Lower leg skin (tissue), 4 donors: Measurements from ENCODE around the gene FNDC3A. TPM values are rescaled to one million over a fixed set of nuclear protein-coding genes. Genes with fewer than 3 reads are reported as not detected.

ENCODE experiments used
- DNase-seq, 2 donors: peaks; one replicate each; pipeline ENCODE4 v3.0.0-alpha.2; 2019; ENCODE audit warnings: low spot score in 2 of 2
- H3K4me3 ChIP-seq: fragments of 200-600 bp; sonication (generic); 2 replicates; pipeline ENCODE4 v1.5.1; 2017; ENCODE audit warnings: mild to moderate bottlenecking, low read depth; ENCODE audit not compliant: poor library complexity, severe bottlenecking
- CTCF ChIP-seq, 3 donors: fragments of 450-650 bp; IDR thresholded peaks; one replicate each; pipeline ENCODE4 v1.5.1; 2016; ENCODE audit warnings: antibody characterized with exemption in 3 of 3, mild to moderate bottlenecking in 3 of 3, moderate library complexity in 2 of 3
- POLR2A ChIP-seq, 2 donors: fragments of 450-650 bp; IDR thresholded peaks; one replicate each; pipeline ENCODE4 v1.6.1; 2016 to 2017; ENCODE audit warnings: antibody characterized with exemption in 2 of 2, mild to moderate bottlenecking in 1 of 2, moderate library complexity in 1 of 2
- WGBS, 2 donors: methylation state at CpG; one replicate each; pipeline ENCODE4 v1.1.5; 2018; 5-methylcytosine and 5-hydroxymethylcytosine counted together
- intact Hi-C: fragments of 100-400 bp; cut with DNase I; formaldehyde crosslinking; loops from one replicate; pipeline ENCODE4 v1.15.0; 2023; ENCODE audit warnings: low total_unique reads
- total RNA-seq, 4 donors: library from RNA; depleted of rRNA; stranded (reverse); fragments of >200 nt; gene quantifications; one replicate each; pipeline ENCODE4 v1.1.0, GENCODE V29; 2016

FNDC3A gene
- total RNA-seq, 4 donors from 2014 or later = 11.4 to 25.5 (median 15.5) TPM

GRCh38 chr13:49218493-49219051 is 242.9 kb downstream of the FNDC3A start:
- intact Hi-C loops = no loop called here
- TF ChIP-seq CTCF (IDR thresholded peaks at IDR 0.05) (no peak), POLR2A (IDR thresholded peaks at IDR 0.05) (no peak)
- 17 to 22% methylated on average over 24 to 25 of the region's 25 CpGs for WGBS, 2 donors
- no peak for DNase-seq
- H3K4me3 ChIP-seq = no peak overlapping the region

GRCh38 chr13:49219647-49220035 is 243.9 kb downstream of the FNDC3A start:
- TF ChIP-seq POLR2A (IDR thresholded peaks at IDR 0.05) (no peak), CTCF (IDR thresholded peaks at IDR 0.05) (no peak)
- intact Hi-C loops = no loop called here
- peak overlapping the region; percentile 7 for H3K4me3 ChIP-seq
- WGBS, 2 donors = 15% methylated on average over 14 to 17 of the region's 17 CpGs
- no peak for DNase-seq

DNA sequence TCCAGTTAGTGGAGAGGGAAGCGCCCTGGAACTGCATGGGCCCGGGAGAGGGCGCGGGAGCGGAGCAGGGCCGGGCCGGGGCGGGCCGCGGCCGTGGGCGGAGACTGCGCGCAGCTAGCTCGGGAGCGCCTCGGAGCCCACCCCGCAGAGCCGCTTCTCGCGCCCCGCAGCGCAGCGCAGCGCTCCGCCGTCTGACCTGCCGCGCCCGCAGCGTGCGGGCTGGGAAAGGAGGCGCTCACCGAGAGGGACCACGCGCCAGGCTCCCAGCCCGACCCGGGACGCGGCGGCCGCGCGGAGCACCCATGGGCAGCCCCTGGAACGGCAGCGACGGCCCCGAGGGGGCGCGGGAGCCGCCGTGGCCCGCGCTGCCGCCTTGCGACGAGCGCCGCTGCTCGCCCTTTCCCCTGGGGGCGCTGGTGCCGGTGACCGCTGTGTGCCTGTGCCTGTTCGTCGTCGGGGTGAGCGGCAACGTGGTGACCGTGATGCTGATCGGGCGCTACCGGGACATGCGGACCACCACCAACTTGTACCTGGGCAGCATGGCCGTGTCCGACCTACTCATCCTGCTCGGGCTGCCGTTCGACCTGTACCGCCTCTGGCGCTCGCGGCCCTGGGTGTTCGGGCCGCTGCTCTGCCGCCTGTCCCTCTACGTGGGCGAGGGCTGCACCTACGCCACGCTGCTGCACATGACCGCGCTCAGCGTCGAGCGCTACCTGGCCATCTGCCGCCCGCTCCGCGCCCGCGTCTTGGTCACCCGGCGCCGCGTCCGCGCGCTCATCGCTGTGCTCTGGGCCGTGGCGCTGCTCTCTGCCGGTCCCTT is 244.5 kb downstream of the FNDC3A start, which contains the start of gene MLNR:
Gene MLNR (plus strand): TSS at position 303 of the 820 bp plus-strand sequence. CDS start 0 bp downstream, at position 303.
- no peak for DNase-seq
- H3K4me3 ChIP-seq = peak within 1 kb of the TSS; percentile 7
- intact Hi-C loops = no loop called here
- 7% methylated on average over 18 of the region's 111 CpGs; no CpG with 5 or more reads in 1 of the 2 donors for WGBS, 2 donors
- TF ChIP-seq POLR2A (IDR thresholded peaks at IDR 0.05) (no peak), CTCF (IDR thresholded peaks at IDR 0.05) (no peak)

DNA sequence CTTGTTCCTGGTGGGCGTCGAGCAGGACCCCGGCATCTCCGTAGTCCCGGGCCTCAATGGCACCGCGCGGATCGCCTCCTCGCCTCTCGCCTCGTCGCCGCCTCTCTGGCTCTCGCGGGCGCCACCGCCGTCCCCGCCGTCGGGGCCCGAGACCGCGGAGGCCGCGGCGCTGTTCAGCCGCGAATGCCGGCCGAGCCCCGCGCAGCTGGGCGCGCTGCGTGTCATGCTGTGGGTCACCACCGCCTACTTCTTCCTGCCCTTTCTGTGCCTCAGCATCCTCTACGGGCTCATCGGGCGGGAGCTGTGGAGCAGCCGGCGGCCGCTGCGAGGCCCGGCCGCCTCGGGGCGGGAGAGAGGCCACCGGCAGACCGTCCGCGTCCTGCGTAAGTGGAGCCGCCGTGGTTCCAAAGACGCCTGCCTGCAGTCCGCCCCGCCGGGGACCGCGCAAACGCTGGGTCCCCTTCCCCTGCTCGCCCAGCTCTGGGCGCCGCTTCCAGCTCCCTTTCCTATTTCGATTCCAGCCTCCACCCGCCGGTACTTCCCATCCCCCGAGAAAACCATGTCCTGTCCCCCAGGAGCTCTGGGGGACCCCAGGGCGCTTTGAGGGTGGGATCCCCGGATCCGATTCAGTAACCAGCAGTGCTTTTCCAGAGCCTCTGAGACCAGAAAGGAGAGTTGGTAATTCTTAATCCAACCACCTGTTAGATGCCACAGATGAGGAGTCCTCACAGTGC is 245.3 kb downstream of the FNDC3A start:
- intact Hi-C loops = no loop called here
- no peak overlapping the region for H3K4me3 ChIP-seq
- 18 to 34% methylated on average over 16 to 51 of the region's 73 CpGs for WGBS, 2 donors
- no peak for TF ChIP-seq POLR2A (IDR thresholded peaks at IDR 0.05)
- TF ChIP-seq CTCF (IDR thresholded peaks at IDR 0.05) = no peak
- no peak for DNase-seq

GRCh38 chr13:49221590-49221965 is 245.9 kb downstream of the FNDC3A start:
- WGBS, 2 donors = 74 to 84% methylated on average over 4 of the region's 4 CpGs
- intact Hi-C loops = no loop called here

More at GRCh38 chr13:49221590-49221965, 245.9 kb downstream of the FNDC3A start:
- no peak overlapping the region for H3K4me3 ChIP-seq
- no peak for TF ChIP-seq CTCF (IDR thresholded peaks at IDR 0.05)
- TF ChIP-seq POLR2A (IDR thresholded peaks at IDR 0.05) = no peak
- DNase-seq = no peak
